Kidney epithelial cell (primary cell): ENCODE measurements around the gene CHMP2B. TPM values are rescaled to one million over a fixed set of nuclear protein-coding genes. Genes with fewer than 3 reads are reported as not detected.
"Not testable (repeated sequence)": the region's sequence is repeated elsewhere in the genome, so short reads cannot be mapped to it uniquely, and the experiment has no call there.

ENCODE experiments used
- DNase-seq: peaks from one replicate; pipeline ENCODE4 v3.0.0-alpha.2; 2010; ENCODE audit warnings: low read depth
- H3K27me3 ChIP-seq: 2 replicates; pipeline ENCODE4 v1.6.0; 2011; ENCODE audit warnings: low read length; ENCODE audit not compliant: control insufficient read depth, insufficient read depth
- H3K36me3 ChIP-seq: 2 replicates; pipeline ENCODE4 v1.5.1; 2011; ENCODE audit warnings: low read length; ENCODE audit not compliant: control insufficient read depth, insufficient read depth
- H3K4me3 ChIP-seq: 2 replicates; pipeline ENCODE4 v1.5.1; 2011; ENCODE audit warnings: low read depth, mild to moderate bottlenecking, control low read depth, low read length
- CTCF ChIP-seq: IDR thresholded peaks from 2 replicates; pipeline ENCODE4 v1.5.1; 2011; ENCODE audit warnings: mild to moderate bottlenecking, moderate library complexity, low read length, control low read depth, inconsistent platforms; ENCODE audit not compliant: insufficient read depth, poor library complexity, severe bottlenecking
- total RNA-seq: library from RNA; depleted of rRNA; stranded (reverse); fragments of >200 nt; gene quantifications from 2 replicates; pipeline ENCODE4 v1.2.3, GENCODE V29; 2015

Gene CHMP2B
- total RNA-seq, 1 donor from 2014 or later = 58.2 TPM

DNA sequence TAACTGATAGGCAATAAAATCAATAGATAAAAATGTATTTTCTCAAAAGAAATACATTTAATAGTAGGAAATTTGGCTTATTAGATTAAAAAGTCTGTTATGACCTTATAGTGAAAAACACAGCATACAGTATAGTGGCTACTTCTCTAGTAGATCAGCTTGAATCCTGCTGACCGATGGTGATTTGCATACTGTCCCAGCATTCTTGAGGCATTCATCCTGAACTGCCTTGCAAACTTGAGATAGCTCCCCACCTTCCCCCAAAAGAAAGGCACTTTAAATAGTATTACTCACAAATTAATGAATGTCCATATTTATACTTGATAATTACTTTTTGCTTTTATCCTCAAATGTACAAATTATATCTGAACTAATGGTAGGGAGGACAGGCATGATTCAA is 6.7 kb downstream of the CHMP2B start:
- Histone ChIP-seq H3K27me3 (no peaks in the 10 kb centered on the region), H3K4me3 (no peak overlapping the region), H3K36me3 (no peaks in the 10 kb centered on the region)
- TF ChIP-seq CTCF = no peak
- no peak for DNase-seq

GRCh38 chr3:87236093-87236492 is 9.0 kb downstream of the CHMP2B start:
- H3K36me3 ChIP-seq = no peaks in the 10 kb centered on the region
- DNase-seq = no peak
- H3K27me3 ChIP-seq = no peaks in the 10 kb centered on the region
- H3K4me3 ChIP-seq = no peak overlapping the region
- no peak for TF ChIP-seq CTCF

DNA sequence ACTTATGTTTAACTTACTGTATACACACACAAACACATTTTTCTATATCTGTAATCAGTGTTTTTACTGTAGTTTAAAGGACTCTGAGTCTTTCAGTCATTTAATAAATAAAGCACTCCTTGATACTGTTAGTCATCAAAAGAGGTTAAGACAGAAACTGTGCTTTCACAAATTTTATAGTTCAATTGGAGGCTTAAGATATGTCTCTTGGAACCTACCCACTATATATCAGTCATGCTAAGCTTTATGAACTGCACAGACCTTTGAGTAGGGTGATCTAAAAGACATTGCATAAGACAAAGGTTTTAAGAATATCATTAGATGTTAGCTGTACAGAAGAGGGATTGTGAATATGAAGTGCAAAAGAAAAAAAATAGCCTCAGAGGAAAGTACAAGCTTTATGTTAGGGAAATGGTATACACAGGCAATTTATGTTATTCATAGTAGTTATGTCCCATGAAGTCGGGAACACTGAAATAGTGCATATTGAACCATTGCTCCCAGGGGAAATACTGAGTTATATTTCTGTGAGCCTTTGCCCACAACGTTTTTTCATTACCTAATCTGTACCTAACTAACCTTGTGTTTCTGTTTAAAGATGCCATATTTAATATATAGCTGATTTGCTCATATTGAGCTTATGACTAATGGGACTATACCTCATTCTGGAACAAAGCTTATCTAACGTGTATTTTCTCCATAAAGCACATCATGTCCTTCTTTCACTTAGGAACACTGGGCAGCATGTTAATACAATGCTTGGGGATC is 19.7 kb downstream of the CHMP2B start:
- no peaks in the 10 kb centered on the region for H3K36me3 ChIP-seq
- H3K27me3 ChIP-seq = no peaks in the 10 kb centered on the region
- no peak for TF ChIP-seq CTCF
- H3K4me3 ChIP-seq = no peak overlapping the region
- no peak for DNase-seq

DNA sequence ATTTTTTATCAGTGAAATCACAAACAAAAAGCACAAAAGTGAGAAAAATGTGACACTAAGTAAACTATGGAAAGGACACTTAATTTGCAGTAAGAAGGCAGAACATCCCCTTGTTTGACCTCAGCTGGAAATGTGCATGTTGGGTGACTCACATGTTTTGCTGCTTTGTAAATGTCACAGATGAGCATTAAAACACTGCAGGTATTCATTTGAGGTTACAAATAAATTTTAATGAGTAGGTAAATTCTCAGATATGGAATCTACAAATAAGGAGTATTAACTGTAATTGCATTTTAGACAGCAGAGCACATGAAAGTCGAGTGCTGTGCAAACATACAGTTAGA is 20.3 kb downstream of the CHMP2B start:
- H3K27me3 ChIP-seq = no peaks in the 10 kb centered on the region
- no peak overlapping the region for H3K4me3 ChIP-seq
- DNase-seq = no peak
- TF ChIP-seq CTCF = no peak
- no peaks in the 10 kb centered on the region for H3K36me3 ChIP-seq

GRCh38 chr3:87248231-87248630 is 21.1 kb downstream of the CHMP2B start:
- not testable (repeated sequence) for H3K27me3 ChIP-seq, H3K4me3 ChIP-seq, DNase-seq, H3K36me3 ChIP-seq

GRCh38 chr3:87248831-87249230 is 21.7 kb downstream of the CHMP2B start:
- H3K36me3 ChIP-seq = no peaks in the 10 kb centered on the region
- no peak for TF ChIP-seq CTCF
- no peak for DNase-seq

More at GRCh38 chr3:87248831-87249230, 21.7 kb downstream of the CHMP2B start:
- no peaks in the 10 kb centered on the region for H3K27me3 ChIP-seq
- no peak overlapping the region for H3K4me3 ChIP-seq
